Upper lobe of left lung (tissue), 4 donors: ENCODE measurements around the gene NT5DC1.

Experiments
- CTCF ChIP-seq, 6 experiments: fragments of 450-650 bp in 4 of 6; fragments of 200-600 bp in 2 of 6; sonication (generic) in 2 of 6; IDR thresholded peaks; one replicate each; pipeline ENCODE4 v1.5.1; 2016 to 2019; ENCODE audit warnings: antibody characterized with exemption in 6 of 6
- POLR2A ChIP-seq, 4 donors: fragments of 450-650 bp; IDR thresholded peaks; one replicate each; pipeline ENCODE4 v1.5.1; 2016 to 2017; ENCODE audit warnings: antibody characterized with exemption in 4 of 4, mild to moderate bottlenecking in 2 of 4
- POLR2AphosphoS5 ChIP-seq, 2 donors: sonication (generic); formaldehyde crosslinking; IDR thresholded peaks; one replicate each; pipeline ENCODE4 v1.5.1; 2017; ENCODE audit warnings: antibody characterized with exemption in 2 of 2

DNA sequence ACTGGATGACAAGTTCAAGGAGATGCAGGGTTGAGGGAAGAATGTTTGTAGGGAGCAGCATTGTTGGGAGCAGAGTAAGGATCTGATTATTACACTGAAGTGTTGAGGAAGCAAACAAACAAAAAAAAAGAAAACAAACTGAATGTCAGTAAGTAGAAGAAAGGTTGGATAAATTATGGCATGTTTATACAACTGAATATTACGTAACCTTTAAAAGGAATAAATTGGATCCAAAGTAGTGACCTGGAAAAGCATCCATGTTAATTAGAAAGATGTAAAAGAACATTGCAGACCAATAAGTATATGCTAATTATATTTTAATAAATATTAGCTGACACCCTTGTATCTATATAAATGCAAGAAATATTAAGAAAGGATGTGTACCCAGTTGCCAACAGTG, 191.9 kb downstream of the NT5DC1 start:
- TF ChIP-seq POLR2AphosphoS5 (IDR thresholded peaks at IDR 0.05) = no peak
- TF ChIP-seq CTCF (IDR thresholded peaks at IDR 0.05) = no peak
- no peak for TF ChIP-seq POLR2A (IDR thresholded peaks at IDR 0.05)
